Stimulated activated CD8-positive, alpha-beta memory T cell treated with anti-CD3 and anti-CD28 coated beads, Interleukin-2, amount 100 ng/mL, for 48 hours (primary cell): ENCODE measurements around the gene HDGF.

ENCODE experiments used
- DNase-seq, 2 donors: peaks; one replicate each; pipeline ENCODE4 v3.0.0-alpha.2; 2020; ENCODE audit warnings: low read depth in 2 of 2

The HDGF gene

DNA sequence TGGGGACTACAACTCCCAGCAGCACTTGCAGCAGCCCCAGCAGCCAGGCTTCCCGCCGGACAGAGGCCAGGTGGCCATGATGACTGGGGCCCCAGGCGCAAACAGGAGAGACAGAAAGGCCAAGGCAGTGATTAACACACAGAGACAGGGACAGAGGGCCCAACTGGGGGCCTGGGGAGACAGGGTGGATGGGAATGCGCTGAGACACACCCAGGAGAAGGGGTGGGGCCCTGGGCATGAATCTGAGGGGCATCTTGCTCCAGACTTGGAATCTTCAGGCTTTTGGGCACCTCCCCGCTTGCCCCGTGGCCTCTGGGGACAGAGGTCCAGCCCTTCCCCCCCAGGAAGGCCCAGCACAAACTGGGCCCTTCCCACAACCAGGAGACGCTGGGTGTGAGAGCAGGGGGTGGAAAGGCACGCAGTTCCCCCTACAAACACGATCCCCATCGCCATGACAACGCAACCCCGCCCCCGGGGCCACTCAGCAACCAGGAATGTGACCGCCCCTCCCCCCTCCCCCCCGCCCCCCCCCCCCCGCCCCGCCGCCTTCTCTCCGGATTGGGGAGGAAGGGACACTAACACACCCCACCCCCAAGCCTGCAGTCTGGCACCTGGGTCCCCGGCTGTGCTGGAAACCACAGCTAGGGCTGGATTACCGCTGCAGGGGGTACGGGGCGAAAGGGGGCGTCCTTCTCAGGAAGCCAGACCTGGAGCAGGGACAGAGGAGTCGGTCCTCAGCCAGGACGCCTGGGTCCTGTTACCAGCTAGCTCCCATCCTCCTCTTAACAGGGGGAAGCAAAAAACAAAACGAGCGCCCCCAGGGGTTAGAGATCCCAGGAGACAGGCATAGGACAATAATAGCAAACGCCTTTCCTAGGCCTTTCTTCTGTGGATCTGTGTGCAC lies 4.5 kb downstream of the HDGF start:
- DNase-seq, result peak in 1 of 2 donors; percentile 56

- no peak for DNase-seq
Observed at GRCh38 chr1:156746406-156746727, 5.1 kb downstream of the HDGF start.

GRCh38 chr1:156745881-156746280 lies 5.6 kb downstream of the HDGF start:
- DNase-seq, result no peak

DNA sequence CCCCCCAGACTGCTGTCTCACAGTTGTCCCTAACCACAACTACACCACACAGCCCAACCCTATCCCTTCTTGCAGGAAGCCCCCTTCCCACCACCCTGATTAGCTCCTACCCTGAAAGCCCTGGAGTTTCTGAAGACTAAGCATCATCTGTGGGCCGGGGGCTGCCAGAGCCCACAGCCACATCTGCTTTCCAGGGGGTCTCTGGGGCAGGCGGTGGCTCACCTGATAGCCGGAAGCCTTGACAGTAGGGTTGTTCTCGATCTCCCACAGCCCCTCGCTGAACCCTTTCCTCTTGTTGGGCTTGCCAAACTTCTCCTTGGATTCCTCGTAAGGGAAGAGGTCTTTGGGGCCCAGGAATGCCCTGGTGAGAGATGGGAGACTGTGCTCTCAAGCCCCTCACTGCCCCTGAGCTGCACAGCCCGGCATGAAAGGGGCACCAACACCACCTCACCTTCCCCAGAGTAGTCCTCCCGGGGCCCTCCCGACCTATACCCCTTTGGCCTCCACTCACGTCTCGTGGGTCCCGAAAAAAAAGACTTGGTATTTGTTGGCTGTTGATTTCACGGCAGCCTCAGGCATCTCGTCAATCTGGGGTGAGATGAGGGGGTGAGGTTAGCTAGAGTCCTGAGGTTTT lies 6.6 kb downstream of the HDGF start:
- no peak for DNase-seq

- DNase-seq, result no peak
Observed at GRCh38 chr1:156744344-156744743, 7.1 kb downstream of the HDGF start.

- no peak for DNase-seq
Observed at GRCh38 chr1:156743367-156744302, 7.8 kb downstream of the HDGF start.

- DNase-seq, result no peak
Observed at GRCh38 chr1:156742801-156743200, 8.7 kb downstream of the HDGF start.

GRCh38 chr1:156742017-156742416 lies 9.5 kb downstream of the HDGF start:
- DNase-seq, result no peak

- DNase-seq, result no peak
Observed at GRCh38 chr1:156741481-156741983, 9.9 kb downstream of the HDGF start.

DNA sequence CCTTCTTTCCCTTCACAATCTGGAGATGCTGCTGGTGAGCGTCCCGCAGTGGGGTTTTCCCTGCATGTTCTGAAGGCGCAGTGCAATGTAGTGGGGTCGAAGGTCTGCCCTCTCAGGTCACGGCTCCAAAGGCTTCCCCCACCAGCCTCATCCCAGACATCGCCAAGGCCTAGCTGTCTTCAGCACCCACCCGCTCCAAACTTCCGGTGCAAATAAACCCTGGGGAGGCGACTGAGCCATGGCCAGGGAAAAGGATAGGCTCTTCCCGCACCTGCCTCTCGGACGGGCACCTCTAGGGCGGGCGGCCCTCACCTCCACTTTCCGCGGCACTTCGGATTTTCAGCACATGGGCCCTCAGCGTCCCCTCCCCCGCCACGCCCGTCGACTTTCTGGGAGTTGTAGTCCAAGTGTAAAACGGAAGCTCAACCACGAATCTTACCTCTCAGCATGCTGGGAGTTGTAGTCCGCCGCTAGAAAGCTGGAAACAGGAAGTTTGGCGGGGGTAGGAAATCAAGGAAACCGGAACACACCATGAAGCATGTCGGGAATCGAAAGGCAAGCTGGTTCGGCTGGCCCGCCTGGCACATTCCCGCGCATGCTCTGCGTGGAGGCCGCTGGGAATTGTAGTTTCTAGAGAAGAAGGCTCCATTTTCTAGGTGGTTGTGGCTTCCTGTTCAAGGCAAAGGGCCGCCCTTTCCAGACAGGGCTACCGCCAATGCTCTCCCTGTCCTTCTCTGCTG lies 10.6 kb downstream of the HDGF start, which contains the start of gene MRPL24:
Gene MRPL24, minus strand, starts transcription at position 348 of the 740 bp plus-strand sequence. CDS start 2,384 bp downstream, outside the sequence.
- DNase-seq, result peak; percentile 90 to 93

GRCh38 chr1:156740237-156740740 lies 11.2 kb downstream of the HDGF start:
- no peak for DNase-seq

GRCh38 chr1:156738916-156739315 lies 12.6 kb downstream of the HDGF start:
- no peak for DNase-seq

DNA sequence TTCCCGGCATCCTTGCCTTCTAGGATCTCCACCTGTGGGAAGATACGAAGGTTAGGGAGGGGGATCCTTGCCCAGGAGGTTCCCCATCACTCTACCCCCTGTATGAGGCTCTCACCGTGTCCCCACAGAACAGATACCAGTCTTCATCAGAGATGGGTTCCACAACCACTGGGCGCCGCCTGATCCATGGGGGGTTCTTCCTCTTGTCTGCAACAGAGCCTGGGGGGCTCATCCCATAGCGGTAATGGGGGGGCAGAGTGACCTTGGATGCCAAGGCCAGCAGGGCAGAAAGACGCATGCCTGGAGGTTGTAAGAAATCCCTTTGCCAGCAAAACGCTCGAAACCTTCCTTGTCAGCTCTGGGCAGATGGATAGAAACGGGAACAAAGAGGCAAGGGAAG lies 13.1 kb downstream of the HDGF start:
- no peak for DNase-seq

DNA sequence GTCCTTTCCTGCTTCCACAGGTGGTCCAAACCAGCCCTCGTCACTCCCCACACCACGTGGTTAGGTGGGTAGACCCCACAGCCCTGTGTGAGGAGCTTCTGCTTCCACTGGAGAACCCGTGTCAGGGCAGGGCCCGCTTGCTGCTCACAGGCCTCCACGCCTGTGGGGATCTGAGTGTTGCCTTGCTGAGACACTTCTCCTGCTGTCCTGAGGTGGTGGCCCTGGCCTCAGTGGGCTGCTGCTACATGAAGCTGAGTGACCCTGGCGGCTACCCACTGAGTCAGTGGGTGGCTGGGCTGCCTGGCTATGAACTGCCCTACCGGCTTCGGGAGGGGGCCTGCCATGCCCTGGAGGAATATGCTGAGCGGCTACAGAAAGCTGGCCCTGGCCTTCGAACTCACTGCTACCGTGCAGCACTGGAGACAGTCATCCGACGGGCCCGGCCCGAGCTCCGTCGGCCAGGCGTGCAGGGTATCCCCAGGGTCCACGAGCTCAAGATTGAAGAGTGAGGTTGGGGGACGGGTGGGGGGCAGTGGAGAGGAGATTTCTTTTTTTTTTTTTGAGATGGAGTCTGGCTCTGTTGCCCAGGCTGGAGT lies 17.4 kb downstream of the HDGF start:
- no peak for DNase-seq

DNA sequence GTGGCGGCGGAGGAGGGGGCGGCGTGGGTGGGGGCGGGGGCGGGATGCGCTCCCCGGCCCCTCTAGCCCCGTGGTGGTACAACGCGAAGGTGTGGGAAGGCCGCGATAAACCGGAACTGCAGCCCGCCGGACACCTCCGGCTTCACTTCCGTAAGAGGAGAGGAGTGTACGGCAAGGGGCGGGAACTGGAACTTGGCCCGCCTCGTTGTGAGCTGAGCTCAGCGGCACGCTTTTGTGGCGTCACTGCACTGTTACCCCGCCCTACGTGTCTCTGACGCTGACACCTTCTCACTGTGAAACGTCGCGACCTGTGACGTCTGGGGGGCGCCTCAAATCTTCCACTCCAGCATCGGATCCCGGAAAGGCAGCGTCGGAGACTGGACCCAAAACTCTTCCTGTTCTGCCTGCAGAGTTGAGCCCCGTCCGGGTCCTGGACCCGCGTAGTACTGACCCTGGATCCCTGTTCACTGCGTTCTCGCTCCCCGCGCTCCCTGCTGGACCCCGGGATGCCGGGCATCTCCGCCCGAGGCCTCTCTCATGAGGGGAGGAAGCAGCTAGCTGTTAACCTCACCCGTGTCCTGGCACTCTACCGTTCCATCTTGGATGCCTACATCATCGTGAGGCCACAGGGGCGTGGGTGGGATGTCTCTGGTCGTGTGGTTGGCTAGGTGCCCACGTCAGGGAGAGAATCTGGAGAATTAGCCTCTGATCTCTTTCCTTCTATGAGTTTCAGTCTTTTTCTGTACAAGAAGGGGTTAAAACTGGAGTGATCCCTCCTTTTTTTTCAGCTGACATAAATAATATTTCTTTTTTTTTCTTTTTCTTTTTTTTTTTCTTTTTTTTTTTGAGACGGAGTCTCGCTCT lies 22.6 kb downstream of the HDGF start, which contains the start of gene ISG20L2:
Gene ISG20L2, minus strand, starts transcription at position 168 of the 864 bp plus-strand sequence. CDS start 1,114 bp downstream, outside the sequence.
- peak; percentile 86 to 95 for DNase-seq

DNA sequence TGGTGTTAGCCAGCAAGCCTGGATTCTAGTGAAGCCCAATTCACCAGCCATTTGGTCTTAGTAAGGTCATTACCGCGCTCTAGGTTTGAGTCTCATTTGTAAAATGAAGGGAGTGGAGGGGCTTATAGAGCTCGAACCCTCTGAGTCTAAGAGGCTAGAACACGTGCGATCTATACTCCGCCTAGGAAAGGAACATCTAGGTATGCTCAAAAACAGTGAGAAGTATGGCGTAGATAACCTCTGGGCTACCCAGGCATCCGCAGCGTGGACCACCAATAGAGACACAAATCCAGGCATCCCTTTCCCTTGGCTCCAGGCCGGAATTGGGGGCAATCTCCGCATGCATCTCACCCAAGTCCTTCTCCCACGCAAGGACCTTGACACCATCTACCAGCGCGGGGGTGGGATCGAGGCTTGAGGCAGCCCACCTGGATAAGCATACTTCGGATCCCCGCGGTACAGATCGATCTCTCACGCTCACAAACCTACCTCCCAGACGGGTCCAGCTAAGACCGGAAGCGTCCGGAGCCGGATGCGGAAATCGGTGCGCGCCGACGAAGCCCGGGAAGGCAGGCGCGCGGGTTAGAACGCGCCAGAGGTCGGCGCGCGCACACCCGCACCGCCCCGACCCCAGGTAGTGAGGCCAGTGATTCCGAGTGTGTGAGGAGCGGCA lies 23.4 kb downstream of the HDGF start, which contains the start of gene METTL25B:
Gene METTL25B, plus strand, starts transcription at position 544 of the 673 bp plus-strand sequence. CDS start 636 bp downstream, outside the sequence.
- DNase-seq, result peak; percentile 75 to 77

DNA sequence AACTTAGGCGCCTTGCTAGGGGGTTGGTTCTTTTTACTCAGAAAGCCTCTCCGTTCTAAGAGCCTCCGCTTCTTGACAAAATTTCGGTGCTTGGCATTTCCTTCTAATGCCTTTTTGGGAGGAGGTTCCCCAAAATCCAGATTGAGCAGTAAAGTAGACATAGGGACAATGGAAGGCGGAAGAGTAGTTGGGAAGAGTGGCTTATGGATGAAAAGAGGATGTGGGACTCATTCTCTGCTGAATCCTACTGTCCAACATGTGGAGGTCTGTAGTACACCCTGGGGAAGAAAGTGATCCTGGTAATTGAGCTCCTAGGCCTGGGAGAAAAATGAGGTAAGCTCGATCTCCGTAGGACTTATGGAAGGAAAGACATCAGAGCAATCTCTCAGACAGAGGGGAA lies 24.0 kb downstream of the HDGF start:
- no peak for DNase-seq

DNA sequence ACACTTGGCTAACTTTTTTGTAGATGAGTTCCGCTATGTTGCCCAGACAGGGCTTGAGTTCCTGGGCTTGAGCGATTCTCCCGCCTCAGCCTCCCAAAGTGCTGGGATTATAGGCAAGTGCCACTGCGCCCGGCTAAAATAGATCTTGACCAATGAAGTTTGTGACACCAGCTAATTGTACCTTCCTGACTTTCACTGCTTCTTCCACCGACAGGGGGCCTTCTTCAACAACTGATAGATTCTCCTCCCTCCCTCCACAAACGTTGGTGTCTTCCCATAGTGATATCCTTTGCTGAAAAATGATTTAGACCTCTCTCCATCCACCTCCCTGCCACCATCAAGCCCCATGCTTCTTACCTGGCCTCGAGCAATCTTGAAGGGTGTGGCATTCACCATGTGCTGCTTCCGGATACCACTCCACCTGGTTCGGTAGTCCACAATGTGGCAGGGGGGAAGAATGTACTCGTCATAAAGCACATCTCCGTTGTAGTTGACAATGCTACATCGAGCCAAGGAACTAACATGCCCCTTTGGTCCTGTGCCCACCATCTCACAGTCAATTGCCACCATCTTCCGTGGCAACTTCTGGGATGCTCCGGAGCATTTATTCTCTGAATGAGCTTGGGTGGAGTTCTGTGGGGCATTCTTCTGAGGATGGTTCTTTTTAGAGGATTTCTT lies 24.8 kb downstream of the HDGF start:
- no peak for DNase-seq
